ENCODE results near the gene MYL10.
"Not testable (repeated sequence)": the region's sequence is repeated elsewhere in the genome, so short reads cannot be mapped to it uniquely, and the experiment has no call there.

MYL10 gene

DNA sequence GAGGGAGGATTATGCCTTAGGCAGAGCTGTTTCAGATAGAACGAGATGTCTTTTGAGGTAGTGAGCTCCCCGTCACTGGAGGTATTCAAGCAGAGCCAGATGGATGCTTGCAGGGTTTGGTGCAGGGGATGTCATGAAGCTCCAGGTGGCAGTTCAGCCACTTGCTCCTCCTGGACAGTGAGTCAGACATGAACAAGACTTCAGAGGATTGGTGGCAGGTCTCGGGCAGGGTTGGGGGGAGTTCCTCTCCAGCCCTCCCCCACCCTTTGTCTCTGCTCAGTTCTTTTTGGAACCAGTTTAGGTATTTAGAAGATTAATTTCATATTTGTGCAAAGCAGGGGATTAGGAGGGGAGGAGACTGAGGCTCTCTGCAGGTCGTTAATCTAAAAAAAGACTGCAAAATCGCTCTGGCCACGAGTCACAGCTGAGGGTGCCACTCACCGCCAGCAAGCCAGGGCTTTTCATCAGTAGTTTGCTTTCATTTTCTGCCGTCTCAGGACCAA lies 21.5 kb upstream of the MYL10 start:
- no peak for DNase-seq

DNA sequence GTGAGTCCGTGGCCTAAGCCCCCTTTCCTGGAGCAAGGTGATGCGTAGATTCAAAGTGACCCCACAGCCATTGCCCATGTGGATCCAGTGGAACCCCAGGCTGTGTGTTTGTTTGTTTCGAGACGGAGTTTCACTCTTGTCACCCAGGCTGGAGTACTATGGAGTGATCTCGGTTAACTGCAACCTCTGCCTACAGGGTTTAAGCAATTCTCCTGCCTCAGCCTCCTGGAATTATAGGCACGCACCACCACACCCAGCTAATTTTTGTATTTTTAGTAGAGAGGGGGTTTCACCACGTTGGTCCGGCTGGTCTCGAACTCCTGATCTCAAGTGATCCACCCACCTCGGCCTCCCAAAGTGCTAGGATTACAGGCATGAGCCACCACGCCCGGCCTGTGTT lies 18.8 kb upstream of the MYL10 start:
- DNase-seq, result not testable (repeated sequence)

DNA sequence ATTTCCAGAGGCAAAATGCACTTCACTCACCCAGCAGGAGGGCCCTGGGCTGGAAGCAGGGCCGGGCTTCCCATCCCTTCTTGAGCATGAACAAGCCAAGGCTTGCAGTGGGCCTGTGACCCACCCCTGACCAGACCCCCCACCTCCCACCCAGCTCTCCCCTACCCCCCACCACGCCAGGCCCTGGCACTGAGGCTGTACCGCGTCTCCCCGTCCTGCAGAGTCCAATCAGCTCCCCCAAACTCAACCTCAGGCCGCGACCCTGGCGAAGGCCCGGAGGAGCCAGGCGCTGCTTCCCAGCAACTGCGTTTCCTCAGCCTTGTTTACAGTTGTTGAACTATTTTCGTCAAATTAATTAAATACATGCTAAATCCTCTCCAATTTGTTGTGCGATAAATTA lies 16.9 kb upstream of the MYL10 start:
- no peak for DNase-seq

DNA sequence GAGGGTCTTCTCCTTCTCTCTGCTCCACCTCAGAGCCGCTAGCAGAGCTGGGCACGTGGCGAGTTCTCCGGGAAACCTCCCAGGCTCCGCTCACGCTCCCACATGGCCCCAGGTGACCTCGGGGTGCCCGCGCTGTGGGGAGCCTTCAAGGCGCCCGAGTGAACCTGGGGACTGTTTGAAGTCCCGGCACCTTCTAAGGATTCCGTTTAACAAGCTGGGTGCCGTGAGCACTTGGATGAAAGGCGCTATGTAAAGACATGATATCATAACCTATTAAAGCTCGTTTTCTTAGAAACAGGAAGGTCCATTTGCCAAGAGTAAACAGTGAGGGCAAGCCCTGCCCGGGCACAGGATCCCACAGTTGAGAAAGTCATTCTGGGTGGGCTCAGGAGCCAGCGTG lies 15.8 kb upstream of the MYL10 start:
- no peak for DNase-seq

DNA sequence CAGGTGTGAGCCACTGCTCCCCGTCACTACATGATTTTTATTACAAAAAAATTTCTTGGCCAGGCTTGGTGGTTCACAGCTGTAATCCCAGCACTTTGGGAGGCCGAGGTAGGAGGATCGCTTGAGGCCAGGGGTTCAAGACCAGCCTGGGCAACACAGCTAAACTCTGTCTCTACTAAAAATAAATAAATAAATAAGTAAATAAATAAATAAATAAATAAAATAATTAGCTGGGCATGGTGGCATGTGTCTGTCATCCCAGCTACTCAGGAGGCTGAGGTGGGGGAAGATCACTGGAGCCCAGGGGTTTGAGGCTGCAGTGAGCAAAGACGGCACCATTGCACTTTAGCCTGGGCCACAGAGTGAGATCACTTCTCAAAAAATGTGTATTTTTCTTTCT lies 10.0 kb upstream of the MYL10 start:
- not testable (repeated sequence) for DNase-seq

DNA sequence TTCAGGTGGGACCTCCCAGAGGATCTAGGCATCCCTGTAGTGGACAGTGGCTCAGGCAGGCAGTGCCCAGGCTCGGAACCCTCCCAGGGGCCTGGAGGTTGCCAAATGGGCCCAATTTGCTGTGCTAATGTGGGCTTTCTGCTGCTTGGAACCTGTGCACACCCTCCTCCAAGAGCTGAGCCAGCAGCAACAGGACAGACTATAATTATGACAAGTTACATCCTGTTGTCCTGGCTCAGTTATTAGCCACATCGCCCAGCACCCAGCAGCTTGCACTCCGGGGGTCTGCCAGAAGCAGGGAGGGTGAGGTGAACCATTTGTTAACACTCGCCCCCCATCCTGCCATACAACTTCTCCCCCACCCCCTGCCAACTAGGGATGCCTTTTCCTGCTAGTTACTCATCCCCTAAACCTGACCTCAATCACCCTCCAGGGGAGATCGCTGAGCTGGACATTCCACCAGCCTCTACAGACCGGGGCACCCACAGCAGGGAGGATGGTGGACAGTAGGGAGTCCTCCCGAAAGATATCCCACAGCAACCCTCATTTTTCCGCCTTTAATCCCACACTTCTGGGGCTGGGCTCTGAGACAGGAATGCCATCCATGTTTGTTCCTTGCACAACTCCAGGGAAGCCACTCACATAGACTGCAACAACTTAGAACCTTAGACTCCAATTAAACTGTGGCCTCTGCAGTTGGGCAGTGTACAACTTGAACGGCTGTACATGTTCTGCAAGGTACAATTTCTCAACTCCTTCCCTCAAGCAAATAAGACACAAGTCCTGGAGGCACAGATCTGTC lies 7.9 kb upstream of the MYL10 start:
- no peak for DNase-seq

DNA sequence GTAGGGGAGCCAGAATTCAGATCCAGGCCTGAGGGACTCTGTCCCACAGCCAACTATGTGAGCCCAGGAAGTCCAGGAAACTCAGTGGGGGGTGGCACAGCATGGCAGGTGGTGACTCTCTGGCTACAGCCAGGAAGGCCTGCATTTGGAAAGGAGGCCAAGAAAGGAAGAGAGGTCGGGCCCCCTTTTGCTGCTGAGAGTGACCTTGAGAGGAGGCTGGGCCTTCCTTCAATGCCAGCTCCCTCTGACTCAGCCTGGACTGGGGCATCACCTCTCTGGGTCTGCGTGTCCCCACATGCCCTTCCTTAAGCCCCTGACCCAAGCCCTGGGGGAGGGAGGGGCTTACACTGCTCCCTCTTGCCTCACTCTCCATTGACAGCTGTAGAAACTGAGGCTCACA lies 6.4 kb upstream of the MYL10 start:
- no peak for DNase-seq

DNA sequence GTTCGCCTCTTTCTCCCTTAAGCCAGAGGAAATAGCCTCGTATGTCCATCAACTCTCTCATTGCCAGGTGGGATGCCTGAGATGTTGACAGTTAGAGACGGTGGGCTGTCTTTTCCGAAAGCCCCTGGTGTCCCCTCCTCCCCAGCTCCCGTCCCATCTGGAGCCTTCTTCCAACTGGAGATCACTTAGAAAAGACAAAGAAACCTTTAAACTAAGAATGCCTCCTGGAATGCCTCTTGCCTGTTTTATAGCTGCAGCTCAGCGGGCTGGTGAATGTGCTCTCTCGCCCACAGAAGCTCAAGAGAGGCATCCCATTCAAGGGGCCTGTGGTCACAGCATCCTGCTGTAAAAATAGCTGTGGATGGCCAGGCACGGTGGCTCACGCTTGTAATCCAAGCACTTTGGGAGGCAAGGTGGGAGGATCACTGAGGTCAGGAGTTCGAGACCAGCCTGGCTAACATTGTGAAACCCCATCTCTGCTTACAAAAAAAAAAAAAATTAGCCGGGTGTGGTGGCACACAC lies 5.2 kb upstream of the MYL10 start:
- no peak for DNase-seq

DNA sequence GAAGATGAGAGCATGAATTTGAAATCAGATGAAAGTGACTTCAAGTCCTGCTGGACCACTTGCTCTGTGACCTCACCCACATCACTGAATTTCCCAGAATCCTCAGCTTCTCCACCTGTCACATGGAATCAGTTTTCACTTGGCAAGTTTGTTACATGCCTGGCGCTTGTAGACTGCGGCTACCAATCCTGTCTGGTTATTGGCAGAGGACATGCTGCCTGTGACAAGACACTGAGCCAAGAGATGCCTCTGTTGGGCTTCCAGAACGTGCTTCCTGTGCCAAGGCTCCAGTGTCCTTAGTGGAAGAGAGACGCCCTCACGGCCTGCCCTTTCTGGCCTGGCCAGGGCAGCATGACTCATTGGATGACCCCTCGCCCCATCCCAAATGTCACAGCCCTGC lies 4.4 kb upstream of the MYL10 start:
- DNase-seq, result no peak

DNA sequence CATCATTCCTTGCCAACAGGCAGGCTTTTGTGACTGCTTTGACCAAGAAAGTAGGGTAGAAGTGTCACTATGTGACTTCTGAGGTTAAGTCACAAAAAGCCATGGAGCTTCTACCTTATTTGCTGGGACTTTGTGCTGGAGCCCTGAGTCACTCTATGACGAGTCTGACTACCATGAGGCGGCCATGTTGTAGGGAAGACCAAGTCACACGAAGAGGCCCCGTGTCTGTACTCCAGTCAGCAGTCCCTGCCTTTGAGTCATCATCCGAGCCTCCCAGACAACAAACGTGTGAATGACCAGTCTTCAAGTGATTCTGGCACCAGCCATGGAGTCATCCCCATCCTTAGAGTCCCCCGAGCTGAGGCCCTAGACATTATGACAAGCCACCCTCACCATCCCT lies 3.5 kb upstream of the MYL10 start:
- no peak for DNase-seq

DNA sequence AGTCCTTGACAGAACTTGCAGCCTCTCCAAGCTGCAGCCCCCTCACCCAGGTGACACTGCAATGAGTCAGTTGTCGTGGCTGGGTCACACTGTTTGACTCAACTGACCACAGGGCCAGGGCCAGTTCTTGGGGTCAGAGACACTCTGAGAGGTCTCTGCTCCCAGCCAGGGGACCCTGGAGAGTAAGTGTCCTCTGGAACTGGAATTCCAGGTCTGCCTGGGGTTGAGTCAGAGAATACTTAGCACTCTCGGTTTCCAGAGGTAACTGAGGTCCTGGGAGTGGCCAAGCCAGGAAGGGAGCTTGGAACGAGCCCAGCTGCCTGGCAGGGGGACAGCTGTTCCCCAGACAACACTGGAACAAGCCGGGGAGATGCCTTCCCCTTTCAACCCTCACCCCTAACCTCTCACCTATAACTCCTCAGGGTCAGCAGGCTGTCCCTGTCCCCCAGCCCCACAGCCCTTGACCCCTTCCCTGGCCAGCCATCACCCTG lies 2.2 kb upstream of the MYL10 start:
- no peak for DNase-seq

DNA sequence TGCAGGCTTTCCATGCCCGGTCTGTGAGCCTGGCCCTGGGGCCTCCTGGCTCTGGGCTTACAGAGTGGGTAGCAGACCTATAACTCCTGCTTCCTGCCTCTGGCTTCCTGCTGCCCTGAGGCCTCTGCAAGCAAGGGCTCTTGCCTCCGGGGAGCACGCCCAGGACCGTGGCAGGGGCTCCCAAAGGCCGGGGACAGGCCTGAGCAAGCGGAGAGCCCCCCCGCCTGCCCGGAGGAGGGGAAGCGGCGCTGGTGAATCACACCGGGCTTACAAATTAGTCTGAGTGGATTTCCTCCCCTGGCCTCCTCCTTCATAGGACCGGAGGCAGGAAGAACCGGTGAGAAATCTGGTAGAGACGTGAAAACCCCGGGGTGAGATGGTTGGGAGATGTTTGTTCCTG lies 1.5 kb upstream of the MYL10 start:
- no peak for DNase-seq

DNA sequence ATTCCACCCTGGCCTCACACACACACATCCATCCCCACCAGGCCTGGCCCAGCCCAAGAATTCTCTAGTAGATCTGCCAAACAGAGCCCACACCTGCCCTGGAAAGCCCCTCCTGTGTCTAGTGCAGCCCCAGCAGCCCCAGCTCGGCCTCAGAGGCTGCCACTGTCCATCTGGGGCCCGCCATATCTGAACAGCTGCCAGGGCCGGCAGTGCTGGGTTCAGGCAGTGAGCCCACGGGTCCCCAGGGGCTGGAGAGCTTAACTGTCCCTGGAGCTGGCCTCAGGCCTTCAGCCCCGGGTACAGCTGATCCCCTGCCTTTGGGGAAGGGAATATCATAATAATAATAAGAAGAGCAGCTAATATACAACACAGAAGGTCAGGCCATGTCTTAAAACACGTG lies 574 bp downstream of the MYL10 start:
- DNase-seq, result no peak

DNA sequence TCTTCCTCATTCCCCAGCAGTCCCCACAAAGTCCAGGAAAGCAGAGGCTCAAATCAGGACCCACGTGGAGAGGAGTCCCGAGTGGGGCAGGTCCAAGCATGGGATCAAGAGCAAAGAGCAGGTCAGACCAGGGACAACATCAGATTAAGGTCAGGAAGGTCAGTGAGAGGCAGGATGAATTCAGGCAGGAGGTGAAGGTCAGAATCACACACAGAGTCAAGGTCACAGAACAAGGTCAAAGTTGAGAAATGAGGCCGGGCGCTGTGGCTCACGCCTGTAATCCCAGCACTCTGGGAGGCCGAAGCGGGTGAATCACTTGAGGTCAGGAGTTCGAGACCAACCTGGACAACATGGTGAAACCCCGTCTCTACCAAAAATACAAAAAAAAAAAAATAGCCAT lies 2.3 kb downstream of the MYL10 start:
- DNase-seq, result no peak

DNA sequence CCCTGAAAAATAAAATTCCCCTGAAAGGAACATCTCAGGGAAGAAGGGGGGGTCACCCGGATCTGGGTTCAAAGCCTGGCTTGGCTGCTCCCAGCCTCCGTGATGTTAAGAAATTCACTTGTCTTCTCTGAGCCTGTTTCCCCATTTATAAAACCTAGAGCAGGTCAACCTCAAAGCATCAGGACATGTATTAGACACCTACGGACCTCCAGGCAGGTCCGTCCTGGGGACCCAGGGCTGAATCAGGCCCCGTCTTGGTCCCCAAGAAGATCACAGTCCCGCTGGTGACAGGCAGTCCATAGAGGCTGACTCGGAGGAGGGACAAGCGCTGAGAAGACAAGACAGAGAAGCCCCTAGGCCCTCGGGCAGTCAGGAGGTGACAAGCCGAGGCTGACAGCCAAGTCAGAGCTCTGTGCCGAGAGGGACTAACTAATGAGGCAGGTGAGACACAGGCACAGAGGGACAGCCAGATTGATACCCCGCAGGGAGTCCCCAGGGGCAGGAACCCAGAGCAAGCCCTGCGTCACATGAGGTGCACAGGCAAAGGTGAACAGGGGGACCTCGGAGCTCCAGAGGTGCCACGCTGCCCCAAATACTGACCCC lies 2.9 kb downstream of the MYL10 start:
- DNase-seq, result no peak

DNA sequence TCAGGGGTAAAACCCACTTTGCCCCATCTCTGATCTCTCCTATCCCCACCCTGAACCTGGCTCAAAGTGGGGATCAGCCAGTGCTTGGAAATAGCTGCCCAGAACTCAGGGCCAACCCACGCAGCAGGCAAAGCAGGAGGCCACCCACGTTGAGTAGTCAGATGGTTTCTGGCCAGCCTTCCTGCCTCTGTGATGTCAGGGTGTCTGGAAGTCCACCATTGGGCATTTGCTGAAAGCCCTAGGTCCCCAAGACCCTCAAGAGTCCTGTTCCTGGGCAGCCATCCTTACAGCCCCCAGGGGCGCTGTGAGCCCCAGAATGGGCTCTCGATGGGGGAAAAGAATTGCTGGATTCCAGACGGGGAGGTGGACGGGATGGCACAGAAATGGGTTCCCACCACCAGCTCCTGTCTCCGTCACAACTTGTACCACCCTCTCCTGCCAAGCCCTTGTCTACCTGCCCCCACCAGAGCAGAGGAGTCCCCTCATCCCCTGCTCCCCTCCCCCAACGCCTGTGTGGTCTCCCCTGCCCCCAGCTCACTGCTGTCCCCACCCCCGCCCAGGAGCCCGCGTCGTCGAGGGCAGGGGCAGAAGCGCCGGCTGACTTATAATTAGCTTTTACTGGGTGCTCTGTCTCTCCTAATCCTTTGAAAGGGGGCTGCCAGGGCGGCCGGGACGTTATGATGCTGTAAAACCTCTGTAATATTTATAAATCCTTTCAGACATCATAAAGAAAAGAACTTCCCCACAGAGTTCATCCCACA lies 3.9 kb downstream of the MYL10 start:
- DNase-seq, result no peak

DNA sequence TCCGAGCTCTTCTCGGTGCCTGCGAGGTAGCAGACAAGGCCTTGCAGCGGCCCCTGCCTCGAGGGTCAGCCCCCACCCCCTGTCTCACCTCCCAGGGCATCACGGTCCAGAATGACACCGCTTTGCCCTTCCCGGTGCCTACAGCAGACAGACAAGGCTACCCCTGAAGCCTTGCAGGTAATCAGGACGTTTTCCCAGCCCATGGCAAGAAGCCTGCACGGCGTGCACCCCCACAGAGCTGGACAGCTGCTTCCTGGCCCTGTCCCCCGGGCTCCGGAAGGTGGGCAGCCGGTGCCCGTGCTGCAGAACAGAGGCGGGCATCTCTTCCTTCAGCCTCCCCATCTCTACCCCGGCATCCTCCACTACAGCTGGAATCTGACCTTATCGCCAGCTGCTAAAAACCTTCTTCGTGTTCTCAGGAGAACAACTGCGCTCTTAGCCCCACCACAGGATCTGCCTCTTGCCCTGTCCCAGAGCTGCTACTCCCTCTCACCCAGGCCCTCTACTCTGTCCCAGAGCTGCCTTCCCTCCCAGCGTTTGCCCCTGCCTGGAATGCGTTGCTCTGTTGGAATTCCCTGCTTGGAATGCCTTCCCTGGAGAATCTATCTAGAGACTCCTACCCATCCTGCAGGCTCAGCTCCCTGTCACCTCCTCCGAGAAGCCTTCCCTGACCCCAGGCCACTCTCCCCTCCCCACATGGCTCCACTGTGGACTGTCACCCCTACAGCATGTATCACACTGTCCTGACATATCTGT lies 4.7 kb downstream of the MYL10 start:
- DNase-seq, result no peak

DNA sequence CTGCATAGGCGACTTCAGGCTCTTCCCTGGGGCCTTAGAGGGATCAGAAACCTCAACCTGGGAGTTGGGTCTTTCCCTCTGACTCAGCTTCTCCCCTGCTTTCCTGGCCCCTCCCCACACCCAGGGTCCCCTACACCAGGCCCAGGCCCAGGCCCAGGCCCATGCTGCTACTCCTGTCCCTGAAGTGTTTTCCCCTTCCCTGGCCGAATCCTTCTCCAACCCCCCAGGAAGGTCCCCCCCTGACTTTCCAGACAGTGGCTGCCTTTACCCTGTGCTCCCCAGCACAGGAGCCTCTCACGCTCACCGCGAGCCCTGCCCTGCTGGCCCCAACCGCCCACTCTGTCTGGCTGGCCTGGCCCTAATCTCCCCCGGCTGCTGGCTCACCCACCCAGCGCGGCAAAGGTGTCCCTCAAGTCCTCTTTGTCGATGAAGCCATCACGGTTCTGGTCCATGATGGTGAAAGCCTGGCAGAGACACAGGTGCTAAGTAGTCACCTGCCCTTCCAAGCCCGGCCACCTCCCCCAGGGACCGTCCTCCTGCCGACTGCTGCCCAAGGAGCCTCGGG lies 6.4 kb downstream of the MYL10 start:
- DNase-seq, result no peak

DNA sequence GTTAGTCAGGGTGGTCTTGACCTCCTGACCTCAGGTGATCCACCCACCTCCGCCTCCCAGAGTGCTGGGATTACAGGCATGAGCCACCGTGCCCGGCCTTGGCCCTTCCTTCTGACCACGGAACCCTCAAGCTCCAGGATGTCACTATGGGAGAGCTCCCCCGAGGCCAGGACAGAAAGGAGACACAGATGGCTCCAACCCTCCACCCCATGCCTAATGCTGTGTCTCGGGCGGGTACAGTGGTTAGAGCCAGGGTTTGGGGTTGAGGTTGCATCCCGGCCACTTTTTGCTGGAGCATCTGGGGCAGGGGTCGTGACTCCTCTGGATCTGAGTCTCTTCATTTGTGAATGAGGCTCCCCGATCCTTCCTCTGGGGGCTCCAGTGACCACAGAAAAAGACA lies 8.1 kb downstream of the MYL10 start:
- no peak for DNase-seq

DNA sequence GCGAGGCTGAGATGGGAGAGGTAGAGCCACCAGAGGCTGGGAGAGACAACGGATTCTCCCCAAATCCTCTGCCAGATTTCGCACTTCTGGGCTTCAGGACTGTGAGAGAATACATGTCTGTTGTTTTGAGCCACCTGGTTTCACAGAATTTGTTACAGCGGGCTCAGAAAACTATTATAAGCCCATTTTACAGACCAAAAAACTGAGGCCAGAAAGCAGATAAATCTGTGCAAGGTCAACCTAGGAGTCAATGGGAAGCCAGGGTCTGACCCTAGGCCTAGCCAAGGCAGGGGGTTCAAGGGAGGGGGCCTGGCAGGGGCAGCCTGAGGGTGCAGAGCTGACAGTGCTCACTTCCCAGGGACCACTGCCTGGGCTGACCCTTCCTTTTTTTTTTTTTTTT lies 8.7 kb downstream of the MYL10 start:
- no peak for DNase-seq

DNA sequence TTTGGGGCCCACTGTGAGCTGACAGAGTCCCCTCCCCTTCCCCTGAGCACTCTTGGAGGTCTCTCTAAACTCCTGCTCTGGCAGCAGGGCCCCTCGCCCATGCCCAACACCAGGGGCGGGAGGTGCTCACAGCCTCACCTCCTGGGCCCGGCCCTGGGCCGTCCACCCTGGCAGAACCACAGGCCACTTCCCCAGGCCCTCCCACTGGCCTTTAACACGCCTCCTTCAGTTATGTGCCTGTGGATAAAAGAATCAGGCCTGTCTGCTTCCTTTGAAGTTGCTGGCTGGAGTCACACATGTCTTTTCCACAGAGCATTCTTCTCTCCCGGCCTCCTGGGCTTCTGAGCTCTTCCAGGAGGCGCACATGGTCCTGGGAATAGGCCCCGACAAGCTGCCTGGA lies 10.2 kb downstream of the MYL10 start:
- no peak for DNase-seq

DNA sequence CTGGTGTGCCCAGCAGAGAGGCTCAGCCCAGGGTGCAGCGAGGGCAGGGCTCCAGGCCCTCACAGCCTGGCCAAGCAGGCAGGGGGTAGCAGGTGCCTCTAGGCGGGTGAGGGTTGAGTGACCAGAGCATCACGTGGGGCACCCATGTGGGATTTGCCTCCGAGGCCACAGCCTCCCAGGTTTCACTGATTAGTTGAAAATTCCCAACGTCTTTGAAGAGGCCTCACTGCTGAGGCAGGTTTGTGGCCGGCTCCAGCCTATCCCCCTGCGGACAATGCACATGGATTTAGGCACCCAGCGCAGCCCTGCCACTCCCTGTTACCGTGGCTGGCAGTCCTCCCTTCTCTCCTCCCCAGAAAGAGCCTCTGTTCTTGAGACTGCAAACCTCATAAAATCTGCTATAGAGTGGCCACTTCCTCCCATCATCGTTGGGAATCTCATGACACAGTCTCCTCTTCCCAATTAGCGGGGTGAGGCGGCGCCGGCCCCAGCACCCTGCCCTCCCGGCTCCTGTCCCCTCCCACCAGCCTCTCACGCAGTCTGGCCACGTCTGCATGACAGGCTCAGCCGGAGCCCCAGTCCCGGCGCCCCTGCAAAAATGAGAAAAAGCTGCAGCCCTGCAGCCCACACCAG lies 10.8 kb downstream of the MYL10 start:
- DNase-seq, result no peak

Data from activated CD4-positive, alpha-beta T cell treated with anti-CD3 and anti-CD28 coated beads, Interleukin-2, amount 50 U/mL, for 4 hours (primary cell).